SU-DHL-6 (cell line): ENCODE results near the gene POLRMT.

Experiments used
- H2AFZ ChIP-seq: fragments of 200-600 bp; sonication (generic); 2 replicates; pipeline ENCODE4 v1.6.1; 2014; ENCODE audit warnings: low read depth, mild to moderate bottlenecking, moderate library complexity, mixed read lengths, antibody characterized with exemption, low read length; ENCODE audit not compliant: severe bottlenecking
- H3F3A ChIP-seq: fragments of 200-600 bp; shearing (Covaris generic); 2 replicates; pipeline ENCODE4 v1.6.0; 2016; ENCODE audit warnings: antibody characterized with exemption, mild to moderate bottlenecking; ENCODE audit not compliant: insufficient read depth
- H3K27ac ChIP-seq: fragments of 200-600 bp; sonication (generic); 2 replicates; pipeline ENCODE4 v1.5.1; 2016; ENCODE audit warnings: low read depth, mild to moderate bottlenecking, low read length, moderate library complexity, mixed read lengths
- H3K27me3 ChIP-seq: fragments of 200-600 bp; sonication (generic), shearing (Covaris generic); 2 replicates; pipeline ENCODE4 v1.6.0; 2014; ENCODE audit warnings: mild to moderate bottlenecking, low read length
- H3K36me3 ChIP-seq: fragments of 200-600 bp; sonication (generic); 2 replicates; pipeline ENCODE4 v1.6.1; 2014; ENCODE audit warnings: mild to moderate bottlenecking, low read length, mixed read lengths
- H3K4me2 ChIP-seq: fragments of 300-600, 200-600 bp; shearing (Covaris generic), sonication (generic); 2 replicates; pipeline ENCODE4 v1.6.0; 2014; ENCODE audit warnings: low read length, low read depth, mild to moderate bottlenecking; ENCODE audit not compliant: poor library complexity, severe bottlenecking
- H3K4me3 ChIP-seq: fragments of 200-600 bp; sonication (generic); 2 replicates; pipeline ENCODE4 v1.5.1; 2014; ENCODE audit warnings: antibody characterized with exemption, low read length, mild to moderate bottlenecking, mixed read lengths; ENCODE audit not compliant: insufficient read depth, poor library complexity, severe bottlenecking
- H3K79me2 ChIP-seq: fragments of 200-600 bp; sonication (generic); 2 replicates; pipeline ENCODE4 v1.6.1; 2014; ENCODE audit warnings: mild to moderate bottlenecking, low read length, moderate library complexity; ENCODE audit not compliant: insufficient read depth
- H3K9ac ChIP-seq: fragments of 200-600 bp; sonication (generic); 2 replicates; pipeline ENCODE4 v1.7.0; 2014; ENCODE audit warnings: mild to moderate bottlenecking, low read length
- H3K9me2 ChIP-seq: fragments of 200-600 bp; sonication (generic); replicated peaks from 2 replicates; pipeline ENCODE4 v1.6.1; 2014; ENCODE audit warnings: low read length; ENCODE audit not compliant: insufficient read depth
- H3K9me3 ChIP-seq: fragments of 200-600 bp; sonication (generic); 2 replicates; pipeline ENCODE4 v1.6.1; 2014; ENCODE audit warnings: low read length, mixed read lengths; ENCODE audit not compliant: insufficient read depth
- H4K20me1 ChIP-seq: fragments of 200-600 bp; sonication (generic); 2 replicates; pipeline ENCODE4 v1.6.1; 2014; ENCODE audit warnings: low read depth, mild to moderate bottlenecking, antibody characterized with exemption, low read length, moderate library complexity, mixed read lengths
- CTCF ChIP-seq: fragments of 200-600 bp; sonication (generic); IDR thresholded peaks from one replicate; pipeline ENCODE4 v1.5.1; 2017; ENCODE audit warnings: antibody characterized with exemption, mild to moderate bottlenecking, low read length, moderate library complexity; ENCODE audit not compliant: insufficient read depth, poor library complexity, severe bottlenecking
- EZH2phosphoT487 ChIP-seq: fragments of 200-600 bp; sonication (generic), shearing (Covaris generic); conservative IDR thresholded peaks from 2 replicates; pipeline ENCODE4 v1.6.1; 2018; ENCODE audit warnings: mild to moderate bottlenecking, antibody characterized with exemption, low read length, moderate library complexity, mixed read lengths

The POLRMT gene

GRCh38 chr19:594265-594870 is 39.0 kb downstream of the POLRMT start:
- H3K9me2 ChIP-seq: no peaks in the 10 kb centered on the region
- H3K4me3 ChIP-seq: no peak overlapping the region
- H3K9me3 ChIP-seq: no peaks in the 10 kb centered on the region
- no peaks in the 10 kb centered on the region for H3F3A ChIP-seq
- TF ChIP-seq CTCF: no peak
- TF ChIP-seq EZH2phosphoT487: no peak
- H3K27ac ChIP-seq: no peak overlapping the region
- no peaks in the 10 kb centered on the region for H3K79me2 ChIP-seq
- H2AFZ ChIP-seq: no peak overlapping the region
- H3K36me3 ChIP-seq: no peaks in the 10 kb centered on the region
- H3K9ac ChIP-seq: no peak overlapping the region
- H3K27me3 ChIP-seq: no peaks in the 10 kb centered on the region
- no peaks in the 10 kb centered on the region for H4K20me1 ChIP-seq
- H3K4me2 ChIP-seq: no peak overlapping the region

- H3K9me3 ChIP-seq: no peaks in the 10 kb centered on the region
- no peaks in the 10 kb centered on the region for H4K20me1 ChIP-seq
- H3K79me2 ChIP-seq: no peaks in the 10 kb centered on the region
- TF ChIP-seq EZH2phosphoT487 (no peak), CTCF (no peak)
- no peaks in the 10 kb centered on the region for H3F3A ChIP-seq
- H3K4me2 ChIP-seq: no peak overlapping the region
- no peak overlapping the region for H3K9ac ChIP-seq
- H3K4me3 ChIP-seq: no peak overlapping the region
- H3K27ac ChIP-seq: no peak overlapping the region
- no peak overlapping the region for H2AFZ ChIP-seq
- H3K27me3 ChIP-seq: no peaks in the 10 kb centered on the region
- no peaks in the 10 kb centered on the region for H3K36me3 ChIP-seq
- no peaks in the 10 kb centered on the region for H3K9me2 ChIP-seq
These were observed 39.8 kb downstream of the POLRMT start for GRCh38 chr19:593505-593904.

GRCh38 chr19:593055-593454 is 40.3 kb downstream of the POLRMT start:
- Histone ChIP-seq H3K9ac (no peak overlapping the region), H3K4me2 (no peak overlapping the region), H4K20me1 (no peaks in the 10 kb centered on the region), H3K4me3 (no peak overlapping the region), H3K27me3 (no peaks in the 10 kb centered on the region), H3K27ac (no peak overlapping the region), H3K9me3 (no peaks in the 10 kb centered on the region), H3F3A (no peaks in the 10 kb centered on the region), H3K79me2 (no peaks in the 10 kb centered on the region), H3K36me3 (no peaks in the 10 kb centered on the region), H2AFZ (no peak overlapping the region), H3K9me2 (no peaks in the 10 kb centered on the region)
- TF ChIP-seq CTCF (no peak), EZH2phosphoT487 (no peak)
